Loucy (cell line): ENCODE results near the gene ITGA8.

ENCODE experiments used
- CTCF ChIP-seq: fragments of 200-600 bp; sonication (generic); conservative IDR thresholded peaks from 2 replicates; pipeline ENCODE4 v1.5.1; 2014; ENCODE audit warnings: mild to moderate bottlenecking, antibody characterized with exemption, low read length
- EZH2phosphoT487 ChIP-seq: fragments of 200-600 bp; IDR thresholded peaks from 2 replicates; pipeline ENCODE4 v1.6.1; 2018; ENCODE audit warnings: antibody characterized with exemption, mild to moderate bottlenecking, moderate library complexity, borderline replicate concordance

GRCh38 chr10:15518250-15518649 is 201.5 kb downstream of the ITGA8 start:
- no peak for TF ChIP-seq CTCF
- TF ChIP-seq EZH2phosphoT487 = no peak
